ENCODE measurements around the gene CASZ1.

CASZ1 gene

GRCh38 chr1:10808441-10808840, 12.0 kb upstream of the CASZ1 start:
- TF ChIP-seq EP300 (IDR thresholded peaks at IDR 0.05; ENCODE audit: borderline replicate concordance) (no peak), YY1 (IDR thresholded peaks at IDR 0.05; ENCODE audit: low read depth) (no peak), TCF12 (IDR thresholded peaks at IDR 0.05; ENCODE audit: low read depth) (no peak), CREB1 (IDR thresholded peaks at IDR 0.05; ENCODE audit: low read depth) (no peak), TAF1 (IDR thresholded peaks at IDR 0.05; ENCODE audit: low read depth) (no peak), NFIC (IDR thresholded peaks at IDR 0.05) (no peak), CEBPB (IDR thresholded peaks at IDR 0.05) (no peak), EGR1 (IDR thresholded peaks at IDR 0.05) (no peak), FOXM1 (IDR thresholded peaks at IDR 0.05; ENCODE audit: borderline replicate concordance, low read depth) (no peak), REST (IDR thresholded peaks at IDR 0.05; ENCODE audit: low read depth) (no peak), TEAD4 (IDR thresholded peaks at IDR 0.05) (no peak), RAD21 (IDR thresholded peaks at IDR 0.05; ENCODE audit: low read depth) (no peak), MAX (IDR thresholded peaks at IDR 0.05) (no peak), ZBTB7A (IDR thresholded peaks at IDR 0.05; ENCODE audit: low read depth) (no peak), USF1 (IDR thresholded peaks at IDR 0.05) (no peak)

GRCh38 chr1:10806966-10807365, 10.5 kb upstream of the CASZ1 start:
- TF ChIP-seq USF1 (IDR thresholded peaks at IDR 0.05) (no peak), FOXM1 (IDR thresholded peaks at IDR 0.05; ENCODE audit: borderline replicate concordance, low read depth) (no peak), EP300 (IDR thresholded peaks at IDR 0.05; ENCODE audit: borderline replicate concordance) (no peak), TCF12 (IDR thresholded peaks at IDR 0.05; ENCODE audit: low read depth) (no peak), NFIC (IDR thresholded peaks at IDR 0.05) (no peak), TEAD4 (IDR thresholded peaks at IDR 0.05) (no peak), CEBPB (IDR thresholded peaks at IDR 0.05) (no peak), YY1 (IDR thresholded peaks at IDR 0.05; ENCODE audit: low read depth) (no peak), CREB1 (IDR thresholded peaks at IDR 0.05; ENCODE audit: low read depth) (no peak), MAX (IDR thresholded peaks at IDR 0.05) (no peak), EGR1 (IDR thresholded peaks at IDR 0.05) (no peak), RAD21 (IDR thresholded peaks at IDR 0.05; ENCODE audit: low read depth) (no peak), TAF1 (IDR thresholded peaks at IDR 0.05; ENCODE audit: low read depth) (no peak), REST (IDR thresholded peaks at IDR 0.05; ENCODE audit: low read depth) (no peak), ZBTB7A (IDR thresholded peaks at IDR 0.05; ENCODE audit: low read depth) (no peak)

- TF ChIP-seq REST (IDR thresholded peaks at IDR 0.05; ENCODE audit: low read depth) (no peak), MAX (IDR thresholded peaks at IDR 0.05) (peak; percentile 80), EGR1 (IDR thresholded peaks at IDR 0.05) (no peak), TCF12 (IDR thresholded peaks at IDR 0.05; ENCODE audit: low read depth) (no peak), TEAD4 (IDR thresholded peaks at IDR 0.05) (no peak), USF1 (IDR thresholded peaks at IDR 0.05) (peak; percentile 51), YY1 (IDR thresholded peaks at IDR 0.05; ENCODE audit: low read depth) (peak; percentile 43; the same call in 1 of the 2 replicates), RAD21 (IDR thresholded peaks at IDR 0.05; ENCODE audit: low read depth) (no peak), CEBPB (IDR thresholded peaks at IDR 0.05) (no peak), CREB1 (IDR thresholded peaks at IDR 0.05; ENCODE audit: low read depth) (peak; percentile 41; the same call in 1 of the 2 replicates)
Observed at GRCh38 chr1:10803971-10804820, 7.8 kb upstream of the CASZ1 start.

All from Ishikawa (cell line).